Measurements from ENCODE around the gene HNRNPA2B1. TPM values are rescaled to one million over a fixed set of nuclear protein-coding genes. Genes with fewer than 3 reads are reported as not detected.

Gene HNRNPA2B1
- total and polyA plus RNA-seq, 7 donors, result 141 to 885 (median 208) TPM

DNA sequence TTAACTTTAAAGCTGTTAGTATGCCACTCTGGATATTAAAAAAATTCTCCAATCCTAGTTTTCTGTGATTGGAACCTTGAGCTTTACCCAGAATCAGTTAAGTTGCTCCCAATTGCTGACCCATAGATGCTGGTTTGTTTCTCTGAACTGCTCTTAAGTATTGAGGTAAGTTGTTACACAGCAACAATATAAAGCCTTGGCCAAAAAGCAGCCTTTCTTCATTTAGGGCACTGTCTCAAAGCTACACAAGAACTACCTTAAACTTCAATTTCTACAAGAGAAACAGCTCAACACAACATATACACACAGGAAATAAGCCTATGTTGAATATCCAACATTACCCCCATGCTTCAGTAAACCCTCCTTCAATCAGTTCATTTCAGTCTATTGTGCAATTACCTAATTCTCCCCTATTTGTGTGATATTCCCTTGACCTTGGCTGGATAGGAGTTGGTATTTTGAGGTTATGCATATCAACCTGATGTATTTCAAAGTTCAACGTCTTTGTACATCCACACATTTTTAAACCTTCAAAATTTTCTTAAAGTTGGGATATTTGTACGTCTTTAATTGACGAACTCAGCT lies 11.5 kb downstream of the HNRNPA2B1 start:
- peaks cover 0 to 36% (median 26%) of the 10 kb centered on the region in 4 donors for H3K4me1 ChIP-seq
- no peaks in the 10 kb centered on the region for H3K9me3 ChIP-seq
- no peaks in the 10 kb centered on the region for H3K27me3 ChIP-seq
- TF ChIP-seq EP300 (IDR thresholded peaks at IDR 0.05) (no peak), POLR2AphosphoS5 (IDR thresholded peaks at IDR 0.05) (no peak), POLR2A (IDR thresholded peaks at IDR 0.05) (no peak)
- TF ChIP-seq, protein P1, sequence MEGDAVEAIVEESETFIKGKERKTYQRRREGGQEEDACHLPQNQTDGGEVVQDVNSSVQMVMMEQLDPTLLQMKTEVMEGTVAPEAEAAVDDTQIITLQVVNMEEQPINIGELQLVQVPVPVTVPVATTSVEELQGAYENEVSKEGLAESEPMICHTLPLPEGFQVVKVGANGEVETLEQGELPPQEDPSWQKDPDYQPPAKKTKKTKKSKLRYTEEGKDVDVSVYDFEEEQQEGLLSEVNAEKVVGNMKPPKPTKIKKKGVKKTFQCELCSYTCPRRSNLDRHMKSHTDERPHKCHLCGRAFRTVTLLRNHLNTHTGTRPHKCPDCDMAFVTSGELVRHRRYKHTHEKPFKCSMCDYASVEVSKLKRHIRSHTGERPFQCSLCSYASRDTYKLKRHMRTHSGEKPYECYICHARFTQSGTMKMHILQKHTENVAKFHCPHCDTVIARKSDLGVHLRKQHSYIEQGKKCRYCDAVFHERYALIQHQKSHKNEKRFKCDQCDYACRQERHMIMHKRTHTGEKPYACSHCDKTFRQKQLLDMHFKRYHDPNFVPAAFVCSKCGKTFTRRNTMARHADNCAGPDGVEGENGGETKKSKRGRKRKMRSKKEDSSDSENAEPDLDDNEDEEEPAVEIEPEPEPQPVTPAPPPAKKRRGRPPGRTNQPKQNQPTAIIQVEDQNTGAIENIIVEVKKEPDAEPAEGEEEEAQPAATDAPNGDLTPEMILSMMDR (IDR thresholded peaks at IDR 0.05), result no peak
- H3K4me3 ChIP-seq, result no peak overlapping the region
- DNase-seq, result no peak
- intact Hi-C loops (cut with DNase I), result no loop called here
- 90 to 94% methylated on average over 3 of the region's 3 CpGs for WGBS, 2 donors
- peaks cover 21 to 76% (median 52%) of the 10 kb centered on the region in 4 donors for H3K36me3 ChIP-seq
- no peak overlapping the region for H3K27ac ChIP-seq

DNA sequence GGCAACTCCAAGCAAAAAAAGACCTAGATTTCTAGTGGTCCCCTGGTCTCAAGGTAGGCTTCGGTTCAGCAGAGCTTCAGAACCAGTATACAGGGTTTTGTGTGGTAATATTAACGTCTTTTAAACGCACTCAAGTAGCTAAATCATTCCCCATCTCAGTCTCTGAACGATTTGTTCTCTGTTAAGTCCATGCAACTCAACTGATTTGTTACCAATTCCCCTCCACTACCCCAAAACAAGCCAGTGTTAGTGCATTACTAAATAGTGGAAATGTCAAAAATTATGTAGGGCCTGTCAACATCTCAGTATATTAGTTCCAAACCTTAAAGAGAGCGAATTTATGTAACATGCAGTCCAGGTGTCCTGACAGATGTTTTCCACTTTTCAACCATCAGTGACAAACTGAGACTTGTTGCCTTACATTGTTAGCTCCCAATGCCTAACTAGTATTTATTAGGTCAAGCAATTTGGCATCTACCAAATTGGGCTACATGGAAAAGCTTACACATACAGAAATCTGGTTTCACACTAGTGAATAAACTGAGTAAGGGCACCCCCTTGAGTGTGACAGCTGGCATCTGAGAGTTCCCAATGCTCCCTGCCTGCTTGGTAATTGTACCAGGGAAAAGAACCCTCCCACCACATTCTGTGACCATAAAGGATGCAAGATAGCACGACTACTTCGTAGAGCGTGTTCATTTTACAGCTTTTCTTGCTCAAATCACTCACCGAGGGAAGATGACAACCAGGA lies 12.2 kb downstream of the HNRNPA2B1 start:
- Histone ChIP-seq H3K27me3 (no peaks in the 10 kb centered on the region), H3K4me3 (no peak overlapping the region), H3K27ac (no peak overlapping the region), H3K9me3 (no peaks in the 10 kb centered on the region), H3K36me3 (peaks cover 14 to 70% (median 47%) of the 10 kb centered on the region in 4 donors), H3K4me1 (peaks cover 0 to 29% (median 19%) of the 10 kb centered on the region in 4 donors)
- DNase-seq, result no peak
- peak in 1 of 4 donors; percentile 28 for TF ChIP-seq POLR2AphosphoS5 (IDR thresholded peaks at IDR 0.05)
- TF ChIP-seq, protein P1 (IDR thresholded peaks at IDR 0.05), result no peak
- intact Hi-C loops (cut with DNase I), result no loop called here
- 88 to 90% methylated on average over 9 of the region's 9 CpGs for WGBS, 2 donors

DNA sequence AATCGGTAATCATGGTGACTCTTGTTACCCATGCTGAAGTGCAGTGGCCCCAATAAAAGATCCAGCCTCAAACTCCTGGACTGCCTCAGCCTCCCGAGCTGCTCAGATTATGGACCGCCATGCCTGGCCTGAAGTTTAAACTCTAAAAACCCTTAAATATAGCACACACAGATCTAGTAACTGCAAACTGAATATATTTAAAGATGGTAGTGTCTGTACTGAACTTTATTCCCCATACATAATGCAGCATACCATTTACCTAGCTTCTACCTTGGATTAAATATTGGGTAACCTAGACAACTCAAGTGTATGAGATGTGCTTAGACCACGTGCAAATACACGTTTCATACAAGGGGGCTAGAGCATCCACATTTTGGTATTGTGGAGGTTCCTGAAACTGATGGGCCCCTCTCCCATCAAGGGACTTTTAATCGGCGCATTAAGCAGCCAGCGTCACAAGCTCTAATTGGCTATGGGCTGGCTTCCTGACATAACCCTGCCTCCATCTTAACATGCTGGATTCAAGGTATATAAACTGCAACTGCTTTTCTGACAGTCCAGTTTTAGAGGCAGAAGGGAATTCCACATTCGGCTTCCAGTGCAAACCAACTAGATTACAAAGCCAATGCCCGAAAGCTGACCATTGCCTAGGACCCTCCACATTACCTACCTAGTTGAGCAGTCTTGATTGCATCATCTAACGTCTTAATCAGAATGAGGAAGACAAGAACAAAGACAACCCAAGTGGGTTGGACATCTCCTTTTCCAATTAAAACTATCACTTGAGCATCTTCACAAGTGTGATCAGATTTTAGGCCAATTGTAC lies 13.0 kb downstream of the HNRNPA2B1 start:
- Histone ChIP-seq H3K9me3 (no peaks in the 10 kb centered on the region), H3K4me3 (no peak overlapping the region), H3K4me1 (peaks cover 0 to 22% (median 12%) of the 10 kb centered on the region in 4 donors), H3K27me3 (no peaks in the 10 kb centered on the region), H3K27ac (peak overlapping the region in 1 of 4 donors; percentile 14), H3K36me3 (peaks cover 6 to 62% (median 39%) of the 10 kb centered on the region in 4 donors)
- WGBS, 2 donors, result 81% methylated on average over 11 of the region's 11 CpGs
- intact Hi-C loops (cut with DNase I), result no loop called here
- TF ChIP-seq POLR2AphosphoS5 (IDR thresholded peaks at IDR 0.05) (peak in 2 of 4 donors; percentile 25 to 52), EP300 (IDR thresholded peaks at IDR 0.05) (no peak)
- no peak for DNase-seq

DNA sequence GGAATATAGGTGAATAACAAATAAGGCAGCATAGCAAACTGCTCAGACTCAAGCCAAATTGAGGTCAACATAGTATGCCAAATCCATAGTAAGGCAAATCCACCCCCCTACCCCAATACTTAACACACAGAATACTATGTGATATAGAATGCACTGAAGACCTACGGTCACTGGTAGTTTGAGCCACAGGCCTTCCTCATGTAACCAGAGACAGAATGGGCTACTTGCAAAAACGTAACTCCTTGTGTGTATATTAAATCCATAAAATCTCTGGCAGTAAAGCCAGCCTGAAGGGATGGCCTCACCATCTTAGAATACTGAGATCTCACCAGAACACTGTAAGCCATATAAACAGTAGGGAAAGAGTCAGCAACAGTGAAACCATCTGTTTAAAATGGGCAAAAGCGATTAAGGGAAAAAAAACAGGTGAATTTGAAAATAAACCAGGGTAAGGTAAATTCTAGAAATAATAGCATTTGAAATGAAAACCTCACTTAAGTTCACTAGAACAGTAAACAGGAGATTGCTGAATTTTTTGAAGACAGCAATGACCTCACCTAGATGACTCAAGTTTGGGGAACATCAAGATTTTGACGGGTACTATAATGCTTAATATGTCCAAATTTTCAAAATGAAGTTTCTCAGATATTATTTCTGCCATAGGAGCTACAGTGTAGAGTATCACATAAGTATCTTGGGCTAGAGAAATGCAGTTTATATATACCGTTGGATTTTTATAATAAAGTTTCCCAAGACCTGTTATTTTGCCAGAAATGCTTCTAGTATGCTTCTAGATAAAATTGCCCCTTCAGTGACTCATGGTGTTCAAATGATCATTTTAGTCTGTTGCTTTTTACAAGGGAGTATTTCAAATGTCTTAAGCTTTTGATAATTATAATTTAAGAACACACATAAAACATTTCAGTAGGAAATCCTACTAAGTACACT lies 13.9 kb downstream of the HNRNPA2B1 start:
- DNase-seq, result no peak
- peak overlapping the region in 1 of 4 donors; percentile 14 for H3K27ac ChIP-seq
- H3K4me3 ChIP-seq, result no peak overlapping the region
- H3K4me1 ChIP-seq, result peaks cover 0 to 13% (median 2%) of the 10 kb centered on the region in 4 donors
- H3K27me3 ChIP-seq, result no peaks in the 10 kb centered on the region
- no peaks in the 10 kb centered on the region for H3K9me3 ChIP-seq
- intact Hi-C loops (cut with DNase I), result no loop called here
- TF ChIP-seq POLR2A (IDR thresholded peaks at IDR 0.05) (no peak), POLR2AphosphoS5 (IDR thresholded peaks at IDR 0.05) (peak in 2 of 4 donors; percentile 5 to 17)
- WGBS, 2 donors, result 83% methylated on average over 5 of the region's 5 CpGs
- H3K36me3 ChIP-seq, result peaks cover 4 to 52% (median 33%) of the 10 kb centered on the region in 4 donors

DNA sequence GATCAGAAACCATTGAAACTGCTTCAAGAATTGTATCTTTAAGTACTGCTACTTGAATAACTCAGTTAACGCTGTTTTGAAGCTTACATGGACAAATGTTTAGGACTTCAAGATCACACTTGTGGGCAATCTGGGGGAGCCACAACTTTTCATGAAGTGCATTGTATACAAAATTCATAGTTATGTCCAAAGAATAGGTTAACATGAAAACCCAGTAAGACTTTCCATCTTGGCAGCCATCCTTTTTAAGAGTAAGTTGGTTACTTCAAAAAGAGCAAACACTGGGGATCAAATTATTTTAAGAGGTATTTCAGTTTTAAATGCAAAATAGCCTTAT lies 14.7 kb downstream of the HNRNPA2B1 start:
- DNase-seq, result no peak
- intact Hi-C loops (cut with DNase I), result no loop called here
- WGBS, 2 donors, result 93 to 95% methylated on average over 1 of the region's 1 CpG
- no peak for TF ChIP-seq POLR2AphosphoS5 (IDR thresholded peaks at IDR 0.05)
- no peak for TF ChIP-seq EP300 (IDR thresholded peaks at IDR 0.05)
- TF ChIP-seq, protein P1 (IDR thresholded peaks at IDR 0.05), result no peak
- TF ChIP-seq POLR2A (IDR thresholded peaks at IDR 0.05), result no peak
- Histone ChIP-seq H3K27ac (no peak overlapping the region), H3K4me1 (peaks cover 0 to 7% (median 0%) of the 10 kb centered on the region in 4 donors), H3K9me3 (no peaks in the 10 kb centered on the region), H3K27me3 (no peaks in the 10 kb centered on the region), H3K36me3 (peaks cover 4 to 44% (median 27%) of the 10 kb centered on the region in 4 donors), H3K4me3 (no peak overlapping the region)

Measured in sigmoid colon (tissue), 7 donors.